K562 (cell line): Measurements from ENCODE around the gene NDOR1. TPM values are rescaled to one million over a fixed set of nuclear protein-coding genes. Genes with fewer than 3 reads are reported as not detected.

Source experiments
- BRF1 ChIP-seq: IDR thresholded peaks from 3 replicates; pipeline ENCODE4 v1.6.1; 2011; ENCODE audit warnings: borderline replicate concordance, mild to moderate bottlenecking; ENCODE audit not compliant: insufficient read length; ENCODE audit errors: extremely low read depth
- CEBPB ChIP-seq: fragments of 450-650 bp; IDR thresholded peaks from 2 replicates; pipeline ENCODE4 v1.6.1; 2016; ENCODE audit warnings: missing genetic modification characterization, missing compliant biosample characterization
- CTCFL ChIP-seq: IDR thresholded peaks from 2 replicates; pipeline ENCODE4 v1.6.1; 2011; ENCODE audit warnings: borderline replicate concordance, low read depth, mild to moderate bottlenecking, moderate library complexity, low read length; ENCODE audit not compliant: insufficient read depth, poor library complexity, severe bottlenecking
- FUS ChIP-seq: fragments of 200-400 bp; formaldehyde crosslinking; optimal IDR thresholded peaks from 2 replicates; pipeline ENCODE3; 2017; ENCODE audit warnings: low read depth, low read length
- GATAD2A ChIP-seq: fragments of 450-650 bp; IDR thresholded peaks from 2 replicates; pipeline ENCODE4 v1.6.1; 2017
- KAT7 ChIP-seq: sonication (generic); formaldehyde crosslinking; IDR thresholded peaks from 2 replicates; pipeline ENCODE4 v1.8.0; 2022; ENCODE audit warnings: missing genetic modification reagents, mild to moderate bottlenecking, borderline replicate concordance
- KAT8 ChIP-seq: fragments of 450-650 bp; IDR thresholded peaks from 2 replicates; pipeline ENCODE4 v1.6.1; 2016; ENCODE audit warnings: low read depth, mild to moderate bottlenecking
- MTA2 ChIP-seq: fragments of 450-650 bp; IDR thresholded peaks from 2 replicates; pipeline ENCODE4 v1.6.1; 2016; ENCODE audit warnings: low read depth
- NFXL1 ChIP-seq: fragments of 450-650 bp; formaldehyde crosslinking; IDR thresholded peaks from 2 replicates; pipeline ENCODE4 v1.4.0; 2021; ENCODE audit warnings: mild to moderate bottlenecking
- NONO ChIP-seq, 2 experiments: fragments of 200-400 bp in 1 of 2; fragments of 450-650 bp in 1 of 2; formaldehyde crosslinking in 1 of 2; IDR thresholded peaks; 2 replicates each; pipeline ENCODE4 v1.6.1; 2017; ENCODE audit warnings: low read depth in 2 of 2, mild to moderate bottlenecking in 2 of 2, moderate library complexity in 2 of 2, low read length in 1 of 2
- PHB2 ChIP-seq: fragments of 450-650 bp; IDR thresholded peaks from 2 replicates; pipeline ENCODE4 v1.6.1; 2017; ENCODE audit warnings: low read depth
- PHF20 ChIP-seq: fragments of 450-650 bp; IDR thresholded peaks from 2 replicates; pipeline ENCODE4 v1.6.1; 2018; ENCODE audit not compliant: partially characterized antibody
- PTBP1 ChIP-seq: fragments of 200-400 bp; formaldehyde crosslinking; IDR thresholded peaks from 2 replicates; pipeline ENCODE4 v1.6.1; 2017; ENCODE audit warnings: low read depth, low read length
- RCOR1 ChIP-seq, 2 experiments: IDR thresholded peaks; 2 replicates each; pipeline ENCODE4 v1.6.1; 2012; ENCODE audit warnings: low read depth in 2 of 2, low read length in 2 of 2, borderline replicate concordance in 1 of 2, improper control_type of control experiment in 1 of 2
- SMAD1 ChIP-seq: fragments of 150-350 bp; IDR thresholded peaks from 2 replicates; pipeline ENCODE4 v1.6.1; 2014; ENCODE audit warnings: low read length, low read depth; ENCODE audit not compliant: partially characterized antibody
- SOX6 ChIP-seq: fragments of 450-650 bp; IDR thresholded peaks from 2 replicates; pipeline ENCODE4 v1.6.1; 2014; ENCODE audit warnings: mild to moderate bottlenecking
- ZBTB8A ChIP-seq: fragments of 450-650 bp; IDR thresholded peaks from 2 replicates; pipeline ENCODE4 v1.6.1; 2018; ENCODE audit warnings: mild to moderate bottlenecking, moderate library complexity; ENCODE audit not compliant: partially characterized antibody
- ZFP30 ChIP-seq: fragments of 250-450 bp; sonication (Bioruptor Pico); IDR thresholded peaks from 2 replicates; pipeline ENCODE4 v1.8.0; 2022; ENCODE audit warnings: moderate library complexity, mild to moderate bottlenecking, inconsistent platforms, borderline replicate concordance
- ZNF140 ChIP-seq: fragments of 250-450 bp; sonication (Bioruptor Pico); IDR thresholded peaks from 2 replicates; pipeline ENCODE4 v1.8.0; 2021; ENCODE audit warnings: moderate library complexity, mild to moderate bottlenecking, inconsistent platforms
- ZNF263 ChIP-seq: sonication (generic); formaldehyde crosslinking; IDR thresholded peaks from 2 replicates; pipeline ENCODE4 v1.8.0; 2022; ENCODE audit warnings: mild to moderate bottlenecking, missing genetic modification reagents, borderline replicate concordance
- ZNF766 ChIP-seq: fragments of 200-800 bp; sonication (Bioruptor generic); conservative IDR thresholded peaks from 2 replicates; pipeline ENCODE4 v1.6.1; 2016; ENCODE audit warnings: missing genetic modification characterization, missing compliant biosample characterization
- polyA plus RNA-seq, 8 experiments: library from polyadenylated mRNA; depleted of rRNA in 4 of 8; stranded (reverse) in 5 of 8; unstranded in 3 of 8; fragments of >200 nt; fragmentation: Nextera tagmentation in 2 of 8; fragmentation: Illumina TruSeq in 1 of 8; extraction: Ambion mirVana in 2 of 8; extraction: Trizol in 1 of 8; gene quantifications; 2 replicates each; pipeline versions ENCODE4 v1.2.1 to v1.2.3, GENCODE V29; 2011 to 2014; ENCODE audit warnings: inconsistent platforms in 1 of 8, missing spikeins in 1 of 8
- total RNA-seq, 7 experiments: library from RNA; depleted of rRNA in 6 of 7; stranded (reverse); fragments of >200 nt in 6 of 7; fragmentation: Illumina TruSeq in 2 of 7; extraction: Trizol in 2 of 7; gene quantifications; 2 replicates each; pipeline versions ENCODE4 v1.2.1 to v1.2.3, GENCODE V29; 2011 to 2021; ENCODE audit warnings: low replicate concordance in 1 of 7
- TF ChIP-seq, protein P1 (sequence below): fragments of 450-650 bp; IDR thresholded peaks from 2 replicates; pipeline ENCODE4 v1.6.1; 2014; ENCODE audit warnings: low read depth, mild to moderate bottlenecking, moderate library complexity, borderline replicate concordance
- TF ChIP-seq, protein P2 (sequence below): fragments of 250-450 bp; sonication (Bioruptor Pico); IDR thresholded peaks from 2 replicates; pipeline ENCODE4 v1.8.0; 2021; ENCODE audit warnings: mild to moderate bottlenecking, moderate library complexity

NDOR1 gene
- total and polyA plus RNA-seq, 9 of the 15 experiments (the other 6 are each of a cell fraction or from before 2014, with no cell fraction given) = 0.06 to 36.9 (median 6.9) TPM

DNA sequence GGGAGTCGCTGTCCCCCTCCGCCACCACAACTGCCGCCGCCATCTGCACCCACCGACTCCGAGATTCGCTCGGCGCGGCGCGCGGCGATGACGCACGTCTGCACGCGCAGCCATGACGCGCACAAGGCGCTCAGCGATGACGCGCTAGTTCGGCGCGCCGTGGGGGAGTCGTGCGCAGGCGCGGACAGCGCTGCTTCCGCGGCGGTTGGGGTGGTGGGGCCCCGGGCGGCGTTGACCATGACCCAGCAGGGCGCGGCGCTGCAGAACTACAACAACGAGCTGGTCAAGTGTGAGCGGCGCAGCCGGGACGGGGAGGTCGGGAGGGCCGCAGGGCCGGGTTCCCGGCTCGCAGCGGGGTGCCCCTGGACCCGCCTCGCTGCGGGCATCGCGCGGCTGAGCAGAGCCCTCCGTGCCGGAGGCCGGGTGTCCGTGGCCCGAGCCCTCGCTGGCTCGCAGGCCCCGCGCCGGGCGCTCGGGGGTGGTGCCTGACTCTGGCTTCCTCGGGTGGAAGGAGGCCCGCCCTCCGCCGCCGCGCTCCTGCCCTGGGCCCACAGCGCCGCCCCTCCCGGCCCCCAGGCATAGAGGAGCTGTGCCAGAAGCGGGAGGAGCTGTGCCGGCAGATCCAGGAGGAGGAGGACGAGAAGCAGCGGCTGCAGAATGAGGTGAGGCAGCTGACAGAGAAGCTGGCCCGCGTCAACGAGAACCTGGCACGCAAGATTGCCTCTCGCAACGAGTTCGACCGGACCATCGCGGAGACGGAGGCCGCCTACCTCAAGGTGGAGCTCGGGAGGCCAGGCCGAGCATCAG lies 16.8 kb upstream of the NDOR1 start, which contains the start of the genes ANAPC2 and SSNA1 (continued):
- TF ChIP-seq BRF1 (no peak), KAT7 (CRISPR knock-in tag) (0 out of 2 replicates have a peak, but pooled peaks have one; percentile 56), ZNF140 (CRISPR knock-in tag) (no peak), PHB2 (no peak), KAT8 (no peak), NONO (IDR thresholded peaks at IDR 0.05; ENCODE audit: low read depth in 2 of 2, low read length in 1 of 2) (peak in 1 of 2 experiments; percentile 86), ZNF263 (peak; percentile 96), FUS (no peak), ZBTB8A (no peak), PTBP1 (no peak), SOX6 (peak; percentile 59; the same call in 1 of the 2 replicates), CTCFL (peak; percentile 9), MTA2 (no peak), PHF20 (peak; percentile 100), SMAD1 (peak; percentile 5), ZFP30 (CRISPR knock-in tag) (no peak), NFXL1 (no peak), RCOR1 (IDR thresholded peaks at IDR 0.05; ENCODE audit: borderline replicate concordance in 1 of 2, low read depth in 2 of 2, low read length in 2 of 2) (0 out of 4 replicates have a peak, but pooled peaks of 1 of the 2 experiments have one; percentile 39), CEBPB (tag) (no peak), GATAD2A (no peak), ZNF766 (peak; percentile 70)
- TF ChIP-seq, protein P1, sequence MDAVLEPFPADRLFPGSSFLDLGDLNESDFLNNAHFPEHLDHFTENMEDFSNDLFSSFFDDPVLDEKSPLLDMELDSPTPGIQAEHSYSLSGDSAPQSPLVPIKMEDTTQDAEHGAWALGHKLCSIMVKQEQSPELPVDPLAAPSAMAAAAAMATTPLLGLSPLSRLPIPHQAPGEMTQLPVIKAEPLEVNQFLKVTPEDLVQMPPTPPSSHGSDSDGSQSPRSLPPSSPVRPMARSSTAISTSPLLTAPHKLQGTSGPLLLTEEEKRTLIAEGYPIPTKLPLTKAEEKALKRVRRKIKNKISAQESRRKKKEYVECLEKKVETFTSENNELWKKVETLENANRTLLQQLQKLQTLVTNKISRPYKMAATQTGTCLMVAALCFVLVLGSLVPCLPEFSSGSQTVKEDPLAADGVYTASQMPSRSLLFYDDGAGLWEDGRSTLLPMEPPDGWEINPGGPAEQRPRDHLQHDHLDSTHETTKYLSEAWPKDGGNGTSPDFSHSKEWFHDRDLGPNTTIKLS = peak; percentile 77; the same call in 1 of the 2 replicates
- TF ChIP-seq, protein P2, sequence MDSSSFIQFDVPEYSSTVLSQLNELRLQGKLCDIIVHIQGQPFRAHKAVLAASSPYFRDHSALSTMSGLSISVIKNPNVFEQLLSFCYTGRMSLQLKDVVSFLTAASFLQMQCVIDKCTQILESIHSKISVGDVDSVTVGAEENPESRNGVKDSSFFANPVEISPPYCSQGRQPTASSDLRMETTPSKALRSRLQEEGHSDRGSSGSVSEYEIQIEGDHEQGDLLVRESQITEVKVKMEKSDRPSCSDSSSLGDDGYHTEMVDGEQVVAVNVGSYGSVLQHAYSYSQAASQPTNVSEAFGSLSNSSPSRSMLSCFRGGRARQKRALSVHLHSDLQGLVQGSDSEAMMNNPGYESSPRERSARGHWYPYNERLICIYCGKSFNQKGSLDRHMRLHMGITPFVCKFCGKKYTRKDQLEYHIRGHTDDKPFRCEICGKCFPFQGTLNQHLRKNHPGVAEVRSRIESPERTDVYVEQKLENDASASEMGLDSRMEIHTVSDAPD (CRISPR knock-in tag) = no peak
